GM23248 (cell line): Measurements from ENCODE around the gene CCR3. TPM values are rescaled to one million over a fixed set of nuclear protein-coding genes. Genes with fewer than 3 reads are reported as not detected.

Experiments
- DNase-seq: peaks from one replicate; pipeline ENCODE4 v3.0.0-alpha.2; 2015
- H2AFZ ChIP-seq: fragments of 200-600 bp; sonication (generic); 2 replicates; pipeline ENCODE4 v1.6.1; 2016; ENCODE audit warnings: antibody characterized with exemption
- H3F3A ChIP-seq: fragments of 200-600 bp; sonication (generic); 2 replicates; pipeline ENCODE4 v1.6.1; 2016; ENCODE audit warnings: mild to moderate bottlenecking, antibody characterized with exemption, mixed run types; ENCODE audit not compliant: insufficient read depth
- H3K27ac ChIP-seq: fragments of 200-600 bp; sonication (generic); 2 replicates; pipeline ENCODE4 v1.5.1; 2016; ENCODE audit warnings: mild to moderate bottlenecking
- H3K27me3 ChIP-seq: fragments of 200-600 bp; sonication (generic); replicated peaks from 2 replicates; pipeline ENCODE4 v1.6.1; 2016; ENCODE audit warnings: mild to moderate bottlenecking; ENCODE audit not compliant: insufficient read depth
- H3K36me3 ChIP-seq: fragments of 200-600 bp; sonication (generic); 2 replicates; pipeline ENCODE4 v1.6.1; 2016; ENCODE audit warnings: low read depth, mild to moderate bottlenecking
- H3K4me1 ChIP-seq: fragments of 200-600 bp; sonication (generic); 2 replicates; pipeline ENCODE4 v1.6.1; 2016; ENCODE audit warnings: mild to moderate bottlenecking; ENCODE audit not compliant: insufficient read depth
- H3K4me2 ChIP-seq: fragments of 200-600 bp; sonication (generic); one replicate; pipeline ENCODE4 v1.6.1; 2016; ENCODE audit warnings: mild to moderate bottlenecking; ENCODE audit not compliant: unreplicated experiment
- H3K4me3 ChIP-seq: fragments of 200-600 bp; sonication (generic); 2 replicates; pipeline ENCODE4 v1.5.1; 2016; ENCODE audit warnings: mild to moderate bottlenecking
- H3K79me2 ChIP-seq: fragments of 200-600 bp; sonication (generic); 2 replicates; pipeline ENCODE4 v1.6.1; 2016; ENCODE audit warnings: mild to moderate bottlenecking; ENCODE audit not compliant: insufficient read depth
- H3K9ac ChIP-seq: fragments of 200-600 bp; sonication (generic); 2 replicates; pipeline ENCODE4 v1.6.1; 2016; ENCODE audit warnings: mild to moderate bottlenecking
- H3K9me2 ChIP-seq: fragments of 200-600 bp; sonication (generic); 2 replicates; pipeline ENCODE4 v1.6.1; 2016; ENCODE audit warnings: mixed run types, mild to moderate bottlenecking, moderate library complexity; ENCODE audit not compliant: insufficient read depth
- H3K9me3 ChIP-seq: fragments of 200-600 bp; sonication (generic); one replicate; pipeline ENCODE4 v1.6.1; 2017; ENCODE audit warnings: low read depth
- H4K20me1 ChIP-seq: fragments of 200-600 bp; sonication (generic); 2 replicates; pipeline ENCODE4 v1.6.0; 2016; ENCODE audit not compliant: insufficient read depth
- EZH2 ChIP-seq: fragments of 200-600 bp; sonication (generic); IDR thresholded peaks from 2 replicates; pipeline ENCODE4 v1.6.1; 2018; ENCODE audit warnings: antibody characterized with exemption, mild to moderate bottlenecking; ENCODE audit not compliant: insufficient read depth, poor library complexity, severe bottlenecking
- EZH2phosphoT487 ChIP-seq: fragments of 200-600 bp; sonication (generic); IDR thresholded peaks from 2 replicates; pipeline ENCODE4 v1.6.1; 2018; ENCODE audit warnings: antibody characterized with exemption, moderate library complexity, mild to moderate bottlenecking, low read depth; ENCODE audit not compliant: insufficient read depth
- WGBS, 2 experiments: methylation state at CpG; one replicate each; pipeline ENCODE4 v1.1.6; 2015 to 2017; ENCODE audit warnings: low lambda C conversion rate in 2 of 2, low coverage in 1 of 2; ENCODE audit errors: missing lambda C conversion rate in 2 of 2; 5-methylcytosine and 5-hydroxymethylcytosine counted together
- in situ Hi-C: fragments of 300-500 bp; cut with MboI; formaldehyde crosslinking; loops from 2 replicates; pipeline ENCODE4 v1.15.0; 2020
- polyA plus RNA-seq: library from polyadenylated mRNA; unstranded; fragments of >200 nt; fragmentation: Nextera tagmentation; extraction: Ambion mirVana; gene quantifications from 2 replicates; pipeline ENCODE4 v1.2.1, GENCODE V29; 2016
- total RNA-seq: library from RNA; depleted of rRNA; stranded (reverse); fragments of >200 nt; shearing (Covaris generic); gene quantifications from 2 replicates; pipeline ENCODE4 v1.2.3, GENCODE V29; 2014

The CCR3 gene
- total and polyA plus RNA-seq, 2 experiments from 2014 or later = not detected

- H3K9ac ChIP-seq = no peak overlapping the region
- WGBS, 2 experiments = 57 to 63% methylated on average over 7 of the region's 7 CpGs
- H3K4me2 ChIP-seq = no peak overlapping the region
- DNase-seq = no peak
- no peaks in the 10 kb centered on the region for H3K36me3 ChIP-seq
- H3K4me1 ChIP-seq = no peaks in the 10 kb centered on the region
- in situ Hi-C loops = no loop called here
- H3K27ac ChIP-seq = no peak overlapping the region
- H3K4me3 ChIP-seq = no peak overlapping the region
- no peaks in the 10 kb centered on the region for H3K9me3 ChIP-seq
- no peaks in the 10 kb centered on the region for H3K79me2 ChIP-seq
- H3K9me2 ChIP-seq = no peaks in the 10 kb centered on the region
- no peaks in the 10 kb centered on the region for H4K20me1 ChIP-seq
- H2AFZ ChIP-seq = no peak overlapping the region
- H3F3A ChIP-seq = no peaks in the 10 kb centered on the region
- TF ChIP-seq EZH2phosphoT487 = no peak
- no peak for TF ChIP-seq EZH2
- H3K27me3 ChIP-seq = no peaks in the 10 kb centered on the region
These were observed 45.9 kb upstream of the CCR3 start for GRCh38 chr3:46196261-46196957.

GRCh38 chr3:46200211-46200610, 42.0 kb upstream of the CCR3 start:
- no peak overlapping the region for H3K27ac ChIP-seq
- H3K9me2 ChIP-seq = no peaks in the 10 kb centered on the region
- no peaks in the 10 kb centered on the region for H3K36me3 ChIP-seq
- H3F3A ChIP-seq = no peaks in the 10 kb centered on the region
- no peaks in the 10 kb centered on the region for H3K9me3 ChIP-seq
- H3K9ac ChIP-seq = no peak overlapping the region
- 71 to 85% methylated on average over 5 of the region's 5 CpGs for WGBS, 2 experiments
- H3K4me3 ChIP-seq = no peak overlapping the region
- H3K27me3 ChIP-seq = no peaks in the 10 kb centered on the region
- no peaks in the 10 kb centered on the region for H3K4me1 ChIP-seq
- H4K20me1 ChIP-seq = no peaks in the 10 kb centered on the region
- in situ Hi-C loops = no loop called here
- no peak for DNase-seq
- no peak for TF ChIP-seq EZH2
- H3K4me2 ChIP-seq = no peak overlapping the region
- no peak overlapping the region for H2AFZ ChIP-seq
- H3K79me2 ChIP-seq = no peaks in the 10 kb centered on the region

DNA sequence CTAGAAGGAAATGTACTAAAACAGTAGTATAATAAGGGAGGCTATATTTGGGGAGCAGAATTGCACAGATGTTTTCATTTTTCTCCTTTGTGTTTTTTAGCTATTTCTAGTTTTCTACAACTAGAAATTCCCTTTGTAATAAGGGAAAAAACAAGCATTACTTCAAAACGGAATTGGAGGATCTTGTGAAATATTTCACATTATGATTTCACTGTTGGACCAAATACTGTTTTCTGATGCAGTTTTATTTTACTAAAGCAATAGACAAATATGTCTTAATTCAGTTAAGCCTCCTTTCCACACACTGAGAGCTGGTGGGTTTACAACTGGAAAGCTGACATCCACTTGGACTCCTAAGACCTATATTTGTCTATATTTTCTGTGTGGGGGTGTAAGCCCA, 41.5 kb upstream of the CCR3 start:
- Histone ChIP-seq H3F3A (no peaks in the 10 kb centered on the region), H3K4me2 (no peak overlapping the region), H2AFZ (no peak overlapping the region), H4K20me1 (no peaks in the 10 kb centered on the region), H3K27ac (no peak overlapping the region), H3K9ac (no peak overlapping the region), H3K9me3 (no peaks in the 10 kb centered on the region), H3K36me3 (no peaks in the 10 kb centered on the region), H3K4me1 (no peaks in the 10 kb centered on the region), H3K9me2 (no peaks in the 10 kb centered on the region), H3K79me2 (no peaks in the 10 kb centered on the region), H3K27me3 (0 out of 2 replicates have a peak, but pooled peaks cover 3% of the 10 kb centered on the region), H3K4me3 (no peak overlapping the region)
- DNase-seq = no peak
- TF ChIP-seq EZH2 (no peak), EZH2phosphoT487 (no peak)
- 3 to 4% methylated on average over 1 of the region's 1 CpG for WGBS, 2 experiments
- in situ Hi-C loops = no loop called here

GRCh38 chr3:46202535-46202934, 39.7 kb upstream of the CCR3 start:
- WGBS, 2 experiments = 87 to 90% methylated on average over 3 to 4 of the region's 4 CpGs

GRCh38 chr3:46203681-46204080, 38.6 kb upstream of the CCR3 start:
- no peaks in the 10 kb centered on the region for H3K36me3 ChIP-seq
- H2AFZ ChIP-seq = no peak overlapping the region
- H3K4me3 ChIP-seq = no peak overlapping the region
- no peaks in the 10 kb centered on the region for H3K9me3 ChIP-seq
- DNase-seq = no peak
- H3K4me2 ChIP-seq = no peak overlapping the region
- TF ChIP-seq EZH2phosphoT487 (no peak), EZH2 (no peak)
- no peak overlapping the region for H3K27ac ChIP-seq
- 0 out of 2 replicates have a peak, but pooled peaks cover 7% of the 10 kb centered on the region for H3K27me3 ChIP-seq
- no peaks in the 10 kb centered on the region for H3F3A ChIP-seq
- H3K79me2 ChIP-seq = no peaks in the 10 kb centered on the region
- no peaks in the 10 kb centered on the region for H4K20me1 ChIP-seq
- no peaks in the 10 kb centered on the region; the same call in none of the 2 replicates for H3K4me1 ChIP-seq
- no peak overlapping the region for H3K9ac ChIP-seq
- WGBS, 2 experiments = 86 to 87% methylated on average over 12 of the region's 12 CpGs
- in situ Hi-C loops = no loop called here
- no peaks in the 10 kb centered on the region for H3K9me2 ChIP-seq

More at GRCh38 chr3:46202535-46202934, 39.7 kb upstream of the CCR3 start:
- no peak overlapping the region for H3K27ac ChIP-seq
- no peaks in the 10 kb centered on the region for H4K20me1 ChIP-seq
- H3K36me3 ChIP-seq = no peaks in the 10 kb centered on the region
- no peaks in the 10 kb centered on the region for H3F3A ChIP-seq
- no peak overlapping the region for H3K4me3 ChIP-seq
- DNase-seq = no peak
- H3K9me2 ChIP-seq = no peaks in the 10 kb centered on the region
- in situ Hi-C loops = no loop called here
- no peaks in the 10 kb centered on the region for H3K4me1 ChIP-seq
- no peaks in the 10 kb centered on the region for H3K79me2 ChIP-seq
- no peak overlapping the region for H2AFZ ChIP-seq
- no peak overlapping the region for H3K9ac ChIP-seq
- H3K4me2 ChIP-seq = no peak overlapping the region
- 0 out of 2 replicates have a peak, but pooled peaks cover 7% of the 10 kb centered on the region for H3K27me3 ChIP-seq
- no peaks in the 10 kb centered on the region for H3K9me3 ChIP-seq
- TF ChIP-seq EZH2phosphoT487 (no peak), EZH2 (no peak)
